ENCODE data around the gene SCN2A. TPM values are rescaled to one million over a fixed set of nuclear protein-coding genes. Genes with fewer than 3 reads are reported as not detected.

Gene SCN2A
- total and polyA plus RNA-seq, 2 of the 4 experiments (the other 2 are of a cell fraction): 0.24 to 0.54 TPM

GRCh38 chr2:165390875-165391274 lies 151.7 kb downstream of the SCN2A start:
- Histone ChIP-seq H3K9me1 (ENCODE audit: insufficient read depth, low read length) (no peaks in the 10 kb centered on the region), H3K4me1 (ENCODE audit: control insufficient read depth, insufficient read depth, low read length) (no peaks in the 10 kb centered on the region), H3K4ac (ENCODE audit: low read depth, low read length) (no peak overlapping the region), H4K5ac (ENCODE audit: low read depth, low read length) (no peak overlapping the region), H3K14ac (replicated peaks; ENCODE audit: low read depth, low read length) (no peak overlapping the region), H3K79me1 (ENCODE audit: low read depth in 1 of 2, low read length in 2 of 2) (no peaks in the 10 kb centered on the region), H4K8ac (ENCODE audit: low read depth in 2 of 2, low read length in 2 of 2) (no peak overlapping the region), H2BK15ac (ENCODE audit: low read depth, low read length) (no peak overlapping the region), H3K27me3 (ENCODE audit: control insufficient read depth, insufficient read depth, low read length) (no peaks in the 10 kb centered on the region), H3K18ac (ENCODE audit: low read depth, low read length) (no peak overlapping the region), H4K91ac (ENCODE audit: insufficient read depth, low read depth, low read length) (no peak overlapping the region), H2BK5ac (ENCODE audit: low read depth, low read length, poor library complexity, severe bottlenecking) (no peak overlapping the region), H3K9me3 (ENCODE audit: control insufficient read depth, insufficient read depth, low read length) (no peaks in the 10 kb centered on the region), H3K36me3 (ENCODE audit: control insufficient read depth, insufficient read depth, low read length) (no peaks in the 10 kb centered on the region), H2AK9ac (replicated peaks; ENCODE audit: low read depth, low read length, poor library complexity) (no peak overlapping the region), H2BK120ac (ENCODE audit: low read depth, low read length) (no peak overlapping the region), H3K9ac (ENCODE audit: low read depth, low read length) (no peak overlapping the region), H3K56ac (ENCODE audit: extremely low read depth, insufficient read depth, low read length) (no peak overlapping the region), H2AK5ac (ENCODE audit: low read depth, low read length) (no peak overlapping the region), H2BK20ac (ENCODE audit: low read depth, low read length) (no peak overlapping the region), H3K27ac (ENCODE audit: insufficient read depth, low read length) (no peak overlapping the region), H3K4me3 (ENCODE audit: insufficient read depth, low read depth, low read length) (no peak overlapping the region), H4K20me1 (ENCODE audit: insufficient read depth, low read length) (no peaks in the 10 kb centered on the region), H3K23ac (ENCODE audit: low read depth, low read length) (no peak overlapping the region), H3K4me2 (ENCODE audit: low read depth, low read length) (no peak overlapping the region), H2AFZ (replicated peaks; ENCODE audit: low read length, poor library complexity) (no peak overlapping the region)
- in situ Hi-C loops (cut with MboI; ENCODE audit: low sequenced_read_pairs): loop anchor here (25.0 kb wide), 1 partner anchor 746 kb away; the partner anchor contains the start of gene SCN1A
- no TSS peak for BruUV-seq (replicated peaks)
- no peak for DNase-seq
- TF ChIP-seq ELK1 (IDR thresholded peaks at IDR 0.05; ENCODE audit: borderline replicate concordance, low read depth, low read length) (no peak), CTCF (conservative IDR thresholded peaks at IDR 0.05; ENCODE audit: low read depth, low read length) (no peak), MAFK (IDR thresholded peaks at IDR 0.05; ENCODE audit: low read depth, low read length) (no peak), RAD21 (IDR thresholded peaks at IDR 0.05; ENCODE audit: low read length) (no peak), RFX5 (IDR thresholded peaks at IDR 0.05; ENCODE audit: low read depth, low read length) (no peak), MAZ (IDR thresholded peaks at IDR 0.05; ENCODE audit: borderline replicate concordance, low read depth, low read length) (no peak), POLR2A (IDR thresholded peaks at IDR 0.05; ENCODE audit: low read depth, low read length) (no peak), BHLHE40 (IDR thresholded peaks at IDR 0.05; ENCODE audit: low read depth, low read length) (no peak), CEBPB (IDR thresholded peaks at IDR 0.05; ENCODE audit: low read depth, low read length) (no peak), MXI1 (IDR thresholded peaks at IDR 0.05; ENCODE audit: borderline replicate concordance, low read depth, low read length) (no peak), FOS (IDR thresholded peaks at IDR 0.05; ENCODE audit: low read depth, low read length) (no peak), RCOR1 (IDR thresholded peaks at IDR 0.05; ENCODE audit: insufficient replicate concordance, low read length) (no peak), USF2 (IDR thresholded peaks at IDR 0.05; ENCODE audit: low read depth, low read length) (no peak), CHD1 (IDR thresholded peaks at IDR 0.05; ENCODE audit: low read depth, low read length) (no peak), SMC3 (IDR thresholded peaks at IDR 0.05; ENCODE audit: low read depth, low read length) (no peak), NFE2L2 (IDR thresholded peaks at IDR 0.05; ENCODE audit: low read depth, low read length) (no peak)
- CTCF ChIA-PET: no interaction called here
- dilution Hi-C loops (cut with HindIII; ENCODE audit: low sequenced_read_pairs, unreplicated experiment): no loop called here
- ATAC-seq (ENCODE audit: low read depth): no peak
- POLR2A ChIA-PET (ENCODE audit: unreplicated experiment): no interaction called here
- intact Hi-C loops (cut with micrococcal nuclease): no loop called here
